ENCODE data around the gene DLG4. TPM values are rescaled to one million over a fixed set of nuclear protein-coding genes. Genes with fewer than 3 reads are reported as not detected.

The DLG4 gene
- total RNA-seq, 2 donors from 2014 or later: 3.6 to 9.3 TPM

DNA sequence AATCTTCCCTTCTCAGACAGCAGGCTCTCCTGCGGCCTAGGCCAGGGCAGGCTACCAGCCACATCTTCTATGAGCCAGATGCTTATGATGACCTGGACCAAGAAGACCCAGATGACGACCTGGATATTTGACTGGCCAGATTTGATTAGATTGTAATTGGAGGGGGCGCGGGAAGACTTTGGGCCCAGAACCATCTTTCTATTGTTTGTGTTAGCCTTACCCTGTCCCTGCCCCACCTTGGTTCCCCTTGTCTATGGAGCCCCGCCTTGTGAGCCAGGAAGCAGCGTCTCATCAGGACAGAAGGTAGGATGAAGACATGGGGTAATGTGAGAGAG lies 39.9 kb upstream of the DLG4 start:
- Histone ChIP-seq H3K36me3 (replicated peaks in 1 of 2; ENCODE audit: insufficient read depth in 1 of 2, low read depth in 2 of 2) (peaks cover 0 to 6% of the 10 kb centered on the region in 2 donors), H3K4me3 (no peak overlapping the region), H3K27ac (peak overlapping the region; percentile 17 to 100 (median 97)), H3K27me3 (no peaks in the 10 kb centered on the region), H3K9me3 (no peaks in the 10 kb centered on the region), H3K4me1 (peaks cover 39% of the 10 kb centered on the region)
- ATAC-seq (no peak), DNase-seq (no peak)
- WGBS, 2 donors: 76 to 85% methylated on average over 6 of the region's 6 CpGs
- TF ChIP-seq, protein P1, sequence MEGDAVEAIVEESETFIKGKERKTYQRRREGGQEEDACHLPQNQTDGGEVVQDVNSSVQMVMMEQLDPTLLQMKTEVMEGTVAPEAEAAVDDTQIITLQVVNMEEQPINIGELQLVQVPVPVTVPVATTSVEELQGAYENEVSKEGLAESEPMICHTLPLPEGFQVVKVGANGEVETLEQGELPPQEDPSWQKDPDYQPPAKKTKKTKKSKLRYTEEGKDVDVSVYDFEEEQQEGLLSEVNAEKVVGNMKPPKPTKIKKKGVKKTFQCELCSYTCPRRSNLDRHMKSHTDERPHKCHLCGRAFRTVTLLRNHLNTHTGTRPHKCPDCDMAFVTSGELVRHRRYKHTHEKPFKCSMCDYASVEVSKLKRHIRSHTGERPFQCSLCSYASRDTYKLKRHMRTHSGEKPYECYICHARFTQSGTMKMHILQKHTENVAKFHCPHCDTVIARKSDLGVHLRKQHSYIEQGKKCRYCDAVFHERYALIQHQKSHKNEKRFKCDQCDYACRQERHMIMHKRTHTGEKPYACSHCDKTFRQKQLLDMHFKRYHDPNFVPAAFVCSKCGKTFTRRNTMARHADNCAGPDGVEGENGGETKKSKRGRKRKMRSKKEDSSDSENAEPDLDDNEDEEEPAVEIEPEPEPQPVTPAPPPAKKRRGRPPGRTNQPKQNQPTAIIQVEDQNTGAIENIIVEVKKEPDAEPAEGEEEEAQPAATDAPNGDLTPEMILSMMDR (IDR thresholded peaks at IDR 0.05): no peak
- TF ChIP-seq POLR2A (IDR thresholded peaks at IDR 0.05): peak in 2 of 3 donors; percentile 9 to 42
- intact Hi-C loops (cut with DNase I): no loop called here

DNA sequence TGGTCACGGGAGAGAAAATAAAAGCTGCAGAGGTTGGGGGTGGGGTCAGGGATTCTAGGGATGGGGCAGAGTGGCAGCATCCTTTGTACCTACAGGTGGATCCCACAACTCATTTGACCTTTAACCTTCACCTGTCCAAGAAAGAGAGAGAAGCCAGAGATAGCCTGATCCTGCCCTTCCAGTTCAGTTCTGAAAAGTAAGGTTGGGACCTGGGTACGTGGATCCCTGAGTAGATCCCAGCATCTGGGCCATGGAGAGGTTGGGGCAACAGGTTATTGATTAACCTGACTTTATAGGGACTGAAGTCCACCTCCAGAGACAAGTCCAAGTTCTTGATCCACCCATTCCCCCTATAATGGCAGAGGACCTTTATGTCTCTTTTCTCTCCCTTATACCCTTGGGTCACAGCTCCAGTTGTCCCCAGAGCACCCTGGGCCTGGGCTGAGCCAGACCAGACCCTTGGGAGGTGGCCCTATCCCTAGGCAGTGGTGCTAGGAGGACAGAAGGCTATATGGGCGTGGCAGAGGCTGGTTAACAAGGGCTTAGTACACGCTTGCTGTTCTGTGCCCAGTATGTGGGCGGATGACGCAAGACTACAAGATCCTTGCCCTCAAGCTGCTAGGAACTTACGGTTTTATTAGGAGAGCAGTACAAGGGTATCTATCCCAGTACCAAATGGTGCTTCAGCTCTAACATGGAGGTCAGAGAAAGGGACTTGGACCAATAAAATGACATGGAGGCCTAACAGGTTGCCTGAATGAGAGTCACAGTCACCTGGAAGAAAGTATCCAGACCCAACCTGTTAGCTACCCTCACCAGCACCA lies 39.3 kb upstream of the DLG4 start:
- H3K36me3 ChIP-seq (replicated peaks in 1 of 2; ENCODE audit: insufficient read depth in 1 of 2, low read depth in 2 of 2): peaks cover 0 to 8% of the 10 kb centered on the region in 2 donors
- H3K27ac ChIP-seq: peak overlapping the region; percentile 17 to 100 (median 97)
- peak; percentile 61 to 78 (median 66) for DNase-seq
- ATAC-seq: no peak
- peaks cover 39% of the 10 kb centered on the region for H3K4me1 ChIP-seq
- TF ChIP-seq, protein P1 (IDR thresholded peaks at IDR 0.05): no peak
- peak in 1 of 3 donors; percentile 65 for TF ChIP-seq POLR2A (IDR thresholded peaks at IDR 0.05)
- H3K9me3 ChIP-seq: no peaks in the 10 kb centered on the region
- intact Hi-C loops (cut with DNase I): no loop called here
- H3K4me3 ChIP-seq: no peak overlapping the region
- 39 to 61% methylated on average over 7 of the region's 7 CpGs for WGBS, 2 donors
- no peaks in the 10 kb centered on the region for H3K27me3 ChIP-seq

DNA sequence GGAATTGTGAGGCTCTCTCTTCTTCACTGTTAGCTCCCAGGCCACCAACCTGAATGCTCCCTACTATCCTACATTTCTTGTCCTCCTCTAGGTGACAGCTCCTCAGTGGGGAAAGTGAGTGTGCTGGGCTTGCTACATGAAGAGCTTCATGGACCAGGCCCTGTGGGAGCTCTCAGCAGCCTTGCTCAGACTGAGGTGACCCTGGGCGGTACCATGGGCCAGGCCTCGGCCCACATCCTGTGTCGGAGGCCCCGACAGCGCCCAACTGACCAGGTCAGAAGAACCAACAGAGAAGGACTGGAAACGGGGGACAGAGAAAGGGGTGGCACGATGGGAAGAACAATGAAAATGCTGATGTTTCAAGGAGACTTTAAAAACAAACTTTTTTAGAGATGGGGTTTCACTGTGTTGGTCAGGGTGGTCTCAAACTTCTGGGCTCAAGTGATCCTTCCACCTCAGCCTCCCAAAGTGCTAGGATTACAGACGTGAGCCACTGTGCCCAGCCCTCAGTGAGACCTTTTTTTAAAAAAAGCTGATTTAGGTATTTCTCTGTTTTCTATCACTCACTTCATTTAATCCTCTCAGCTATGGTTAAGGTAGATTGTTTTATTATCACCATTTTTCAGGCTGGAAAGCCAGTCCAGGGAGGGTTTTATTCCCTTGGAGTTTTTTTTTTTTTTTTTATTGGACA lies 37.3 kb upstream of the DLG4 start:
- Histone ChIP-seq H3K4me1 (peaks cover 40% of the 10 kb centered on the region), H3K27me3 (no peaks in the 10 kb centered on the region), H3K27ac (peak overlapping the region in 1 of 4 donors; percentile 24), H3K9me3 (no peaks in the 10 kb centered on the region), H3K4me3 (no peak overlapping the region), H3K36me3 (replicated peaks in 1 of 2; ENCODE audit: insufficient read depth in 1 of 2, low read depth in 2 of 2) (peaks cover 0 to 8% of the 10 kb centered on the region in 2 donors)
- TF ChIP-seq POLR2A (IDR thresholded peaks at IDR 0.05): peak in 1 of 3 donors; percentile 7
- TF ChIP-seq, protein P1 (IDR thresholded peaks at IDR 0.05): no peak
- intact Hi-C loops (cut with DNase I): no loop called here
- 90% methylated on average over 8 of the region's 8 CpGs for WGBS, 2 donors
- DNase-seq (no peak), ATAC-seq (no peak)

DNA sequence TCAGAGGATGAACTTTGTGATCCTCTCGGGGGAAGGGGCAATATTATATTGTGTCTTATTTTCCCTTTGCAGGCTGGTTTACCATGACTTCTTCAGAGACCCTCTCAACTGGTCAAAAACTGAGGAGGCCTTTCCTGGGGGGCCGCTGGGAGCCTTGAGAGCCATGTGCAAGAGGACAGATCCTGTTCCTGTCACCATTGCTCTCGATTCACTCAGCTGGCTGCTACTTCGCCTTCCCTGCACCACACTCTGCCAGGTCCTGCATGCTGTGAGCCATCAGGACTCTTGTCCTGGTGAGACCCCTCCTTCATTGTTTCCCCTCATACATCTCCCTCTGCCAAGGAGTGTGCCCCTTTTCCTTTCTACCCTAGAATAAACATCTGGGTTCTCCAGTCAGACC lies 34.9 kb upstream of the DLG4 start:
- TF ChIP-seq POLR2A (IDR thresholded peaks at IDR 0.05): no peak
- TF ChIP-seq, protein P1 (IDR thresholded peaks at IDR 0.05): no peak
- Histone ChIP-seq H3K27ac (no peak overlapping the region), H3K4me3 (no peak overlapping the region), H3K27me3 (no peaks in the 10 kb centered on the region), H3K4me1 (peaks cover 39% of the 10 kb centered on the region), H3K9me3 (no peaks in the 10 kb centered on the region), H3K36me3 (replicated peaks in 1 of 2; ENCODE audit: insufficient read depth in 1 of 2, low read depth in 2 of 2) (peaks cover 0 to 8% of the 10 kb centered on the region in 2 donors)
- 89 to 90% methylated on average over 4 of the region's 4 CpGs for WGBS, 2 donors
- intact Hi-C loops (cut with DNase I): no loop called here
- DNase-seq (no peak), ATAC-seq (no peak)

Data from body of pancreas (tissue), 4 donors.